PC-3 (cell line): ENCODE data around the gene TBCB. TPM values are rescaled to one million over a fixed set of nuclear protein-coding genes. Genes with fewer than 3 reads are reported as not detected.

Experiments
- ATAC-seq: fragments of 200-7000 bp; cut with Tn5 transposase; 2 replicates; pipeline ENCODE4 v1.9.1; 2020; ENCODE audit warnings: mild to moderate bottlenecking, moderate library complexity
- BruUV-seq: library from RNA; stranded (reverse); fragments of 400-500 nt; replicated peaks from 2 replicates; lab custom pipeline; 2021; lab: Mats Ljungman, UMichigan
- CTCF ChIA-PET: fragments of 300-600 bp; sonication (Branson Sonifier 250); formaldehyde crosslinking; loops from one replicate; lab custom pipeline; 2022; ENCODE audit warnings: antibody characterized with exemption; lab: Charles Lee
- POLR2A ChIA-PET: fragments of 300-600 bp; sonication (Branson Sonifier 250); formaldehyde crosslinking; loops from one replicate; lab custom pipeline; 2022; ENCODE audit warnings: antibody characterized with exemption; ENCODE audit not compliant: unreplicated experiment; lab: Charles Lee
- DNase-seq: peaks from one replicate; pipeline ENCODE4 v3.0.0-alpha.2; 2015
- H2AFZ ChIP-seq: fragments of 300-600 bp; sonication (generic); 2 replicates; pipeline ENCODE4 v1.6.0; 2016; ENCODE audit warnings: antibody characterized with exemption, low read length
- H3F3A ChIP-seq: fragments of 300-600 bp; sonication (generic); one replicate; pipeline ENCODE4 v1.6.0; 2017; ENCODE audit warnings: antibody characterized with exemption, low read length, control low read depth, mild to moderate bottlenecking; ENCODE audit not compliant: unreplicated experiment
- H3K27ac ChIP-seq: fragments of 300-600 bp; sonication (generic); 2 replicates; pipeline ENCODE4 v1.5.1; 2016; ENCODE audit warnings: mild to moderate bottlenecking, low read length
- H3K27me3 ChIP-seq: fragments of 300-600 bp; sonication (generic); 2 replicates; pipeline ENCODE4 v1.6.1; 2016; ENCODE audit warnings: low read length, mixed read lengths
- H3K36me3 ChIP-seq: fragments of 300-600 bp; sonication (generic); 2 replicates; pipeline ENCODE4 v1.6.1; 2016; ENCODE audit warnings: low read depth, mixed run types, low read length, mixed read lengths
- H3K4me1 ChIP-seq: fragments of 300-600 bp; sonication (generic); 2 replicates; pipeline ENCODE4 v1.5.1; 2016; ENCODE audit warnings: low read length; ENCODE audit not compliant: insufficient read depth
- H3K4me2 ChIP-seq: fragments of 300-600 bp; sonication (generic); 2 replicates; pipeline ENCODE4 v1.6.0; 2016; ENCODE audit warnings: low read length
- H3K4me3 ChIP-seq: fragments of 300-600 bp; sonication (generic); 2 replicates; pipeline ENCODE4 v1.5.1; 2016; ENCODE audit warnings: mild to moderate bottlenecking, low read length, mixed read lengths
- H3K79me2 ChIP-seq: fragments of 300-600 bp; sonication (generic); 2 replicates; pipeline ENCODE4 v1.6.1; 2017; ENCODE audit warnings: low read length, mixed read lengths
- H3K9ac ChIP-seq: fragments of 300-600 bp; sonication (generic); 2 replicates; pipeline ENCODE4 v1.6.0; 2016; ENCODE audit warnings: mild to moderate bottlenecking, low read length
- H3K9me2 ChIP-seq: fragments of 300-600 bp; sonication (generic); replicated peaks from 2 replicates; pipeline ENCODE4 v1.6.1; 2016; ENCODE audit warnings: mixed run types, low read length, mixed read lengths
- H3K9me3 ChIP-seq: fragments of 300-600 bp; sonication (generic); 2 replicates; pipeline ENCODE4 v1.6.1; 2016; ENCODE audit warnings: low read length, mixed read lengths
- H4K20me1 ChIP-seq: fragments of 300-600 bp; sonication (generic); 2 replicates; pipeline ENCODE4 v1.6.1; 2016; ENCODE audit warnings: low read length, mixed read lengths
- CTCF ChIP-seq: fragments of 300-600 bp; sonication (generic); conservative IDR thresholded peaks from 2 replicates; pipeline ENCODE4 v1.5.1; 2017; ENCODE audit warnings: antibody characterized with exemption, low read depth, mild to moderate bottlenecking, low read length
- EZH2 ChIP-seq: fragments of 300-600 bp; sonication (generic); IDR thresholded peaks from one replicate; pipeline ENCODE4 v1.6.1; 2017; ENCODE audit warnings: antibody characterized with exemption, mild to moderate bottlenecking, low read length; ENCODE audit not compliant: unreplicated experiment
- EZH2phosphoT487 ChIP-seq: fragments of 300-600 bp; sonication (generic); IDR thresholded peaks from 2 replicates; pipeline ENCODE4 v1.6.1; 2018; ENCODE audit warnings: mild to moderate bottlenecking, antibody characterized with exemption, low read length, borderline replicate concordance
- intact Hi-C: fragments of 100-400 bp; cut with micrococcal nuclease; formaldehyde crosslinking; loops from 2 replicates; pipeline ENCODE4 v1.9.0; 2023
- total RNA-seq: library from RNA; depleted of rRNA; stranded (reverse); fragments of >200 nt; gene quantifications from 2 replicates; pipeline ENCODE4 v1.2.3, GENCODE V29; 2014

TBCB gene
- total RNA-seq, 1 experiment from 2014 or later = 260 TPM

- no peak overlapping the region for H3K27ac ChIP-seq
- peaks cover 29% of the 10 kb centered on the region for H3K79me2 ChIP-seq
- ChIA-PET CTCF (no interaction called here), POLR2A (no interaction called here)
- no peak for ATAC-seq
- peaks cover 7% of the 10 kb centered on the region for H3K4me1 ChIP-seq
- TF ChIP-seq EZH2 = no peak
- no peak for TF ChIP-seq CTCF
- no peak for TF ChIP-seq EZH2phosphoT487
- H3K4me3 ChIP-seq = no peak overlapping the region
- BruUV-seq = no TSS peak
- no peaks in the 10 kb centered on the region for H3K9me2 ChIP-seq
- H3K9ac ChIP-seq = no peak overlapping the region
- intact Hi-C loops = no loop called here
- DNase-seq = no peak
- no peaks in the 10 kb centered on the region for H3K9me3 ChIP-seq
- H2AFZ ChIP-seq = no peak overlapping the region
- H3K4me2 ChIP-seq = no peak overlapping the region
- no peaks in the 10 kb centered on the region for H3K27me3 ChIP-seq
- peaks cover 19% of the 10 kb centered on the region for H3K36me3 ChIP-seq
- H4K20me1 ChIP-seq = peaks cover 7% of the 10 kb centered on the region; the same call in 1 of the 2 replicates
- no peaks in the 10 kb centered on the region for H3F3A ChIP-seq
Observed at GRCh38 chr19:36144624-36145023, 29.4 kb downstream of the TBCB start.

- no peak overlapping the region for H3K4me3 ChIP-seq
- TF ChIP-seq CTCF (no peak), EZH2 (no peak), EZH2phosphoT487 (no peak)
- no peaks in the 10 kb centered on the region for H3K9me3 ChIP-seq
- no peaks in the 10 kb centered on the region for H3K27me3 ChIP-seq
- no peaks in the 10 kb centered on the region for H3K79me2 ChIP-seq
- no peak overlapping the region for H3K4me2 ChIP-seq
- no peaks in the 10 kb centered on the region for H3K9me2 ChIP-seq
- no peaks in the 10 kb centered on the region for H3F3A ChIP-seq
- intact Hi-C loops = no loop called here
- ATAC-seq = peak; percentile 30; the same call in 1 of the 2 replicates
- POLR2A ChIA-PET = no interaction called here
- H4K20me1 ChIP-seq = no peaks in the 10 kb centered on the region
- CTCF ChIA-PET = no interaction called here
- DNase-seq = no peak
- peaks cover 10% of the 10 kb centered on the region for H3K36me3 ChIP-seq
- H3K4me1 ChIP-seq = no peaks in the 10 kb centered on the region
- no peak overlapping the region for H2AFZ ChIP-seq
- BruUV-seq = TSS peak; percentile 76
- no peak overlapping the region for H3K27ac ChIP-seq
- H3K9ac ChIP-seq = no peak overlapping the region
Observed at GRCh38 chr19:36149673-36150406, 34.6 kb downstream of the TBCB start.

DNA sequence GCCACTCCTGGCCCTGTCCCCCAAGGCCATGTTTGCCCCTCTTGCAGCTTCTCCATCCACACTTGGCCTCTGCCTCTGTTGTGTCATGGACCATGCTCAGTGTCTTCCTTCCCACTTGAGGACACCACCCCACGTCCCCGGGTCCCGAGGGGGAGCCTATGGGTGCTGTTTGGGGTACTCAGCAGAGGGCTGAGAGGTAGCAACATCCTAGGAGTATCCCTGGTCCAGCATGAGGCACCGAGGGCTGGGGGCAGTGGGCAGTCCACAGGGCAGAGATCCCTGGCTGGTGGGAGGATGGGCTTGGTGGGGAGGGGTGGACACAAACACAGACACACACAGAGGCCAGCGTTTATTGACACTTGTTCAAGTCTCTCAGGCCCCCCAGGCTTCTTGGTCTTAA, 35.3 kb downstream of the TBCB start:
- H3K4me1 ChIP-seq = no peaks in the 10 kb centered on the region
- H3F3A ChIP-seq = no peaks in the 10 kb centered on the region
- intact Hi-C loops = no loop called here
- no peak overlapping the region for H2AFZ ChIP-seq
- TF ChIP-seq EZH2 (no peak), EZH2phosphoT487 (no peak), CTCF (no peak)
- no peak overlapping the region for H3K4me2 ChIP-seq
- no peaks in the 10 kb centered on the region for H4K20me1 ChIP-seq
- H3K9ac ChIP-seq = no peak overlapping the region
- ChIA-PET CTCF (no interaction called here), POLR2A (interaction anchor here (0.7 kb wide), 1 partner anchor 11 kb away, joined by 3 read pairs; the partner anchor contains the start of gene CAPNS1)
- H3K9me2 ChIP-seq = no peaks in the 10 kb centered on the region
- no peaks in the 10 kb centered on the region for H3K79me2 ChIP-seq
- no peak overlapping the region for H3K27ac ChIP-seq
- no peak for ATAC-seq
- no peaks in the 10 kb centered on the region for H3K27me3 ChIP-seq
- no peak overlapping the region for H3K4me3 ChIP-seq
- no peaks in the 10 kb centered on the region for H3K9me3 ChIP-seq
- H3K36me3 ChIP-seq = peaks cover 6% of the 10 kb centered on the region
- no peak for DNase-seq
- BruUV-seq = no TSS peak
